ENCODE results near the gene HAGHL.

HAGHL gene

DNA sequence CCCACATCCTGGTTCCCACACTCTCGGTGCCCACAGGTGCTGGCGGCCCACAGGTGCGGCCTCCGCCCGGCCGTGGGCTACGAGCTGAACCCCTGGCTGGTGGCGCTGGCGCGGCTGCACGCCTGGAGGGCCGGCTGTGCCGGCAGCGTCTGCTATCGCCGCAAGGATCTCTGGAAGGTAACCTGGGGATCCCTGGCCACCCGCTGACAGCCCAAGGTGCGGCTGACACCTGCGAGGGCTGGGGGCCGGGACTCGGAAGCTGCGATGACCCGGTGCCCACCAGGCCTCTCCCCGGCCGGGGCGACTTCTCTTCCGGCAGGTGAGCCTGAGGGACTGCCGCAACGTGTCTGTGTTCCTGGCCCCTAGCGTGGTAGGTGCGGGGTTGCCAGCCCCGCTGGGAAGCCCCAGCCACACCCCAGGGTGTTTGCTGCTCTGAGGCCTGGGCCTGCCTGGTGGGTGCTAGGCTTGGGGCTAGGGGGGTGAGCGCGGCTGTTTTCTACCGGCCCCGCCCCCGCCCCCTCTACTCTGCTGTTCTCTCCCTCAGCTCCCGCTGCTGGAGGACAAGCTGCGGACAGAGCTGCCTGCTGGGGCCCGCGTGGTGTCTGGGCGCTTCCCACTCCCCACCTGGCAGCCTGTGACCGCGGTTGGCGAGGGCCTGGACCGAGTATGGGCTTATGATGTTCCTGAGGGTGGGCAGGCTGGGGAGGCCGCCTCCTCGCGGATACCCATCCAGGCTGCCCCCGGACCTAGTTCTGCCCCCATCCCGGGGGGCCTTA, 5.0 kb upstream of the HAGHL start:
- no peak for DNase-seq

DNA sequence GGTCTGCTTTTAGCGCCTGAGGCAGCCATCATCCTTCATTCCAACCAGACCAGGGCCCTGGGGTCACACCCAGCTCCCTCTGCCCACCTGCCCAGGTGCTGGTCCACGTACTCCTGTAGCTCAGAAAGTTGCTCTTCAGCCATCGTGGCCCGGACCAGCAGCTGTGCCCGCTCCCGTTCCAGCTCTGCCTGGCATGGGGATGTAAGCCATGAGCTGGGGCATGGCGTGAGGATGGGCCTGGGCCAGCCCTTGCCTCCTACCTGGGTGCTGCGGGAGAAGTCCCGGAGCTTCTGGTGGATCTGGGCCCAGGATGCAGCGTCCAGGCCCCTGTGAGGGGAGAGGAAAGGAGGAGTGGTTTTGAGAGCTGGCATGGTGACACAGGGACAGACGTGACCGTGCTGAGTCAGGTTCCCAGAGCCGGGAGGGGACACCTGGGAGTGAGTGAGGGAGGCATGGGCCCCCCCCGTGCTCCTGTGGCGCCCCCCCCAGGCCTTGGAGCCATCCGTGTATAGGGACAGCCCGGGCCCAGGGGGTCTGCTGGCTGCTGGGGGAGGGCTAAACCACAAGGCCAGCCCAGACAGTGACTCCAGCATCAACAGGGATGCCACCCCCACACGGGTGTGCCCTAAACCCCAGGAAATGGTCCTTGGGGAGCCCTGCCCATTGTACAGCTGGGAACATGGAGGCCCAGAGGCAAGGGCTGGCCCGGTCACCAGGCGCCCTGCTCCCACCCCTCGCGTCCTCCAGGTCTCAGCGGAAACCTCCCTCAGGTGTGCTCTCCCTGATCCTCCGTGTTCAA, 3.9 kb upstream of the HAGHL start:
- DNase-seq = no peak

- no peak for DNase-seq
These were observed 3.2 kb upstream of the HAGHL start for GRCh38 chr16:723695-724094.

- no peak for DNase-seq
These were observed 2.5 kb upstream of the HAGHL start for GRCh38 chr16:724188-725040.

DNA sequence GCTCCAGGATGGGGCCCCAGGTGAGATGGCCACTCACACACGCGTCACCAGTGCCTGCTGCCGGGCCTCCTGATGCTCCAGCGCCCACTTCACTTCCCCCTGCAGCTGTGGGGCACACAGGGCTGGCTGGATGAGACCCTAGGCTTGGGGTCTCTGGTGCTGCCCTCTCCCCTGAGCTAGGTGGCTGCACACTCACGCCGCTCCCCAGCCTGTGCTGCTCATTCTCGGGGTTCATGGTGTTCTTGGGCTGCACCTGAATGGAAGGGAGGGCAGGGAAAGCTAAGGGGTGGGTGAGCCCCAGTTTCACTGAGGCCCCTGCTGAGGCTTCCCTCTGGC, 1.9 kb upstream of the HAGHL start:
- no peak for DNase-seq

GRCh38 chr16:725463-726187, 1.3 kb upstream of the HAGHL start:
- DNase-seq = no peak

DNA sequence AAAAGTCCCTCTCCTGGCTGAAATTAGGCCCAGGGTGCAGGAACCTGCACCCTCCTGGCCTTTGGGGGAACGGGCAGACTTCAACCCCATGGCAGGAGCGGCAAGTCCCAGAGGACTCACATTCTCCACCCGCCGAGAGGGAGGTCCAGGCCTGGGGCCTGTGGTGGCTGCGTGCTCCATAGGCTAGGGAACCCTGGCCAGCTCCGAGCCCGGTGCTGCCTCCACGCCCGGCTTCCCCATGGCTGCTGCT, 793 bp upstream of the HAGHL start:
- DNase-seq = no peak

GRCh38 chr16:727291-727977, 528 bp downstream of the HAGHL start:
- no peak for DNase-seq

DNA sequence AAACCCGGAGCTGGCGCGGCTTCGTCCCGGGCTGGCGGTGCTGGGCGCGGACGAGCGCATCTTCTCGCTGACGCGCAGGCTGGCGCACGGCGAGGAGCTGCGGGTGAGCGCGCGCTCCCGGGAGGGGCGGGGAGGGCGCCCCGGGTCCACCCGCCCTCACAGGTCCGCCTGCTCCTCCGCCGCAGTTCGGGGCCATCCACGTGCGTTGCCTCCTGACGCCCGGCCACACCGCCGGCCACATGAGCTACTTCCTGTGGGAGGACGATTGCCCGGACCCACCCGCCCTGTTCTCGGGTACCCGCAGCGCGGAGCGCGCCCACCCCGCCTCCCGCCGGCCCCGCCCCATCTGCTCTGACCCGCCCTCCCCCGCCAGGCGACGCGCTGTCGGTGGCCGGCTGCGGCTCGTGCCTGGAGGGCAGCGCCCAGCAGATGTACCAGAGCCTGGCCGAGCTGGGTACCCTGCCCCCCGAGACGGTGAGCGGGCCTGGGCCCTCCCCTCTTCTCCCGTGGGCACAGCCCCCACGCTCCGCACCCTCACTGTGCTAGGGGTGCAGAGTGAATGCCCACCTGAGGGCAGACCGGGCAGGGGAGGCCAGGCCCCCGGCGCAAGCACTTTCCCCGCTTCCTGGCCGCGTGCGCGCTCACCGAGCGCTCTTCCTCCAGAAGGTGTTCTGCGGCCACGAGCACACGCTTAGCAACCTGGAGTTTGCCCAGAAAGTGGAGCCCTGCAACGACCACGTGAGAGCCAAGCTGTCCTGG, 1.4 kb downstream of the HAGHL start:
- DNase-seq = peak; percentile 72

- DNase-seq = no peak
These were observed 2.2 kb downstream of the HAGHL start for GRCh38 chr16:728890-729744.

- no peak for DNase-seq
These were observed 3.1 kb downstream of the HAGHL start for GRCh38 chr16:729768-730665.

- DNase-seq = no peak
These were observed 4.0 kb downstream of the HAGHL start for GRCh38 chr16:730666-731509.

GRCh38 chr16:732332-732731, 5.4 kb downstream of the HAGHL start:
- no peak for DNase-seq

DNA sequence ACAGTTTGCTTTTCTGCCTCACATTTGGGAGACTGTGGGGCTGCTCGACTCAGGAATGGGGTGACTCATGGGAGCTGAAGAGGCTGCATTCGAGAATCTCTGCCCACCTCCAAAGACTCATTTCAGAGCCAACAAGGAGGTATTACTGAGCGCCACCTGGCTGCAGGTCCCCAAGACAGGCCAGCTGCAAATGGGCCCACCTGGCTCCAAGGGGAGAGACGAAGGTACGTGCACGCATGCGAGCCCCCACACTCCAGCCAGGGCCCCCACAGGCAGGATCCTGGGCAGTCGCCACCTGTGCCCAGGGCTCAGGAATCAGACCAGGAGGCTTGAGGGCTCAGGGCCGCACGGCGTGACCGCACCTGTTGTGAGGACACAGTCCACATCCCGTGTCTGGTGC, 6.0 kb downstream of the HAGHL start:
- no peak for DNase-seq

DNA sequence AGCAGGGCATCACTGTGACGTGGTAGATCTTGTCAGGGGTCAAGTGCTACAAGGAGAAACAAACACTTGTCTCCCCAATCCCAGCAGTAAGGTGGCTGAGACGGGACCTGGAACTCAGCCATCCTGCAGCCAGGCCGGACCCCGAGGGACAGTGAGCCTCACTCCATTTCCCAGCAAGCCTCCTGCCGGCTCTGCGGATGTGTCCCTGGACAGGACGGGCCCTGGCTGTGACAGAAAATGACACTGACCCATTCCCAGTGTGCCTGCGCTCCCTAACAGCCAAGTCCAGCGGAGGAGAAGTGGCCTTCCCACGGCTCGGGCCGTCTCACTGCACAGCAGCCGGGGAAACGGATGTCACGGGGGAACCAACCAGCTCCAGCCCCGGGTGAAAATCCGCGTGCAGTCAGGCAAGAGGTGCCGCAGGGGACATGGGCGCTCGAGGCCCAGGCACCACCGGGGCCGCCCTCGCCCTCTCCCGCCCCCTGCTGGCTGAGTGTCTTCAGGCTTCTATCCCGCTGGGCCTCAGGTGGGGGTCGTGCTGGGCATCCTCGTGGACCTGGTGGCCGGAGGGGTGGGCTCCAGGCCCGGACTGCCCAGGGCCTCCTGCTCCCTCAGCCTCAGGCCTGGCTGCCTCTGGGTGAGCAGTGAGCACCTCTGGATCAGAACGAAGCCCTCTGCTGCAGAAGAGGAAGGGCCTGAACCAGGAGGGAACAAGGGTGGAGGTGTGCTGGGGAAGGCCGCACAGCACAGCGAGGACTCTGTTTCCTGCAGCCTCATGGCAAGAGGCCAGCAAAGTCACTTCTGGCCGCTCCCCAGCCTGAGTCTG, 6.7 kb downstream of the HAGHL start:
- DNase-seq = no peak

GRCh38 chr16:734208-734980, 7.5 kb downstream of the HAGHL start:
- DNase-seq = no peak

All from fibroblast of skin of abdomen (primary cell).